NCI-H1092 (cell line): Measurements from ENCODE around the gene CLIP2.
"Not testable (repeated sequence)": the region's sequence is repeated elsewhere in the genome, so short reads cannot be mapped to it uniquely, and the experiment has no call there.

Source experiments
- DNase-seq: peaks from one replicate; lab custom pipeline; 2025; lab: John Stamatoyannopoulos, UW

Gene CLIP2

GRCh38 chr7:74430961-74431466, 141.8 kb downstream of the CLIP2 start:
- no peak for DNase-seq

- DNase-seq = not testable (repeated sequence)
Observed at GRCh38 chr7:74437291-74437571, 148.0 kb downstream of the CLIP2 start.

GRCh38 chr7:74438327-74438726, 149.1 kb downstream of the CLIP2 start:
- DNase-seq = no peak

DNA sequence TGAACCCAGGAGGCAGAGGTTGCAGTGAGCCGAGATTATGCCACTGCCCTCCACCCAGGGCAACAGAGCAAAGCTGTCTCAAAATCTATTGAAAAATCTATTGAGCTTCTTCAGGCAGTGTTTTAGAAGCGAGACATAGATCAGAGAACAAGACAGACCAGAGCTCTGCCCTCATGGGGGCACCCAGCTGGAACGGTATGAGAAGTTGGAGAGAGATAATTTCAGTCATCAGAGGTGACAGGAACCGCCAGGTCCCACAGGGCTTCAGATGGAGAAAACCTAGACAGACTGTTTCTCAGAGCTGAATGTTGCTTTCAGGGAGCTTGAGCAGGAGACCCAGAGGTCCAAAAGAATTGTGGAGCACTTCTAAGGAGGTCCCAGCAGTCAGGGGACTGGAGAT, 150.3 kb downstream of the CLIP2 start:
- DNase-seq = no peak

DNA sequence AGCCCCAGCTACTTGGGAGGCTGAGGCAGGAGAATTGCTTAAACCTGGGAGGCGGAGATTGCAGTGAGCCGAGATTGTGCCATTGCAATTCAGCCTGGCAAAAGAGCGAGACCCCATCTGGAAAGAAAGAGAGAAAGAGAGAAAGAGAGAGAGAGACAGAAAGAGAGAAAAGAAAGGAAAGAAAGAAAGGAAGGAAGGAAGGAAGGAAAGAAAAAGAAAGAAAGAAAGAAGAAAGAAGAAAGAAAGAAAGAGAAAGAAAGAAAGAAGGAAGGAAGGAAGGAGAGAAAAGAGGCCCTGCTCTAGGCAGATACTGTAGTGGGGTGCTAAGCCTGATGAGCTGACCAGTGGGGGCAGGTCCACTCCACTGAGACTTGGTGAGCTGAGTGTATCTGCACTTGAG, 150.9 kb downstream of the CLIP2 start:
- not testable (repeated sequence) for DNase-seq

GRCh38 chr7:74441801-74442200, 152.6 kb downstream of the CLIP2 start:
- no peak for DNase-seq

DNA sequence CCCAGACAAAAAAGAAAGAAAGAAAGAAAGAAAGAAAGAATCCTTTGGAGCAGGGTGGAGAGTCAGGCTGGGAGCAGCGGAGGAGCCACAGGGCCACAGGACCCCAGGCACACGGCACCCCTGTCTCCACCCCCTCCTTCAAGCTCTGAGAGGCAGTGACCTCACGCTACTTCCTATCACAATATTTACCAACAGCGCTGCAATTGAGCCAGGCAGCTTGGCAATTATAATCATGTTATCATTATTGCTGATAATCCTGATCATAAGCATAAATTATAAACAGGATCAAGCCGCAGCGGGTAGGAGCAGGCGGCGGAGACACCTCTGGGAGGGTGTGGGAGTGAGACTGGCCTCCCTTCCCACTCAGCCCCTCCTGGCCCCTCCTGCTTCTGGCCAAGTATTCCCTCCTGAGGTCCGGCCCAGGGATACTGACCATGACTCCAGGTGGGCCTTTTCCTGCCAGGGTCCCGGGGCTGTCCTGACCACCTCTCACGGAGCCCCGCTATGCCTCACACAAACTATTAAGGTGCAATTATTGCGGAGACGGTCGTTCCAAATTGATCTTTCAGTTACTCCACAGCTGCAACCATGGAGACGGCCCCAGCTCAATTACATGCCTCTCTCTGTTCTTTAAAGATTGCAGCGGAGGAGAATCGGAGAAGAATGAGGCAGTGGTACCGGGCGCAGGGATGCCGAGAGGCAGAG, 154.5 kb downstream of the CLIP2 start:
- no peak for DNase-seq

GRCh38 chr7:74449144-74449543, 159.9 kb downstream of the CLIP2 start:
- no peak for DNase-seq

GRCh38 chr7:74449809-74450397, 160.7 kb downstream of the CLIP2 start:
- DNase-seq = peak; percentile 65

GRCh38 chr7:74452748-74453321, 163.6 kb downstream of the CLIP2 start:
- DNase-seq = no peak

GRCh38 chr7:74453322-74454011, 164.3 kb downstream of the CLIP2 start, which contains the start of gene GTF2IRD1:
Gene GTF2IRD1 (plus strand): TSS chr7:74453906. CDS start chr7:74508081, 54,175 bp downstream.
- peak; percentile 58 for DNase-seq

GRCh38 chr7:74454021-74454924, 165.1 kb downstream of the CLIP2 start:
- no peak for DNase-seq

- DNase-seq = no peak
Observed at GRCh38 chr7:74454925-74455288, 165.7 kb downstream of the CLIP2 start.

- no peak for DNase-seq
Observed at GRCh38 chr7:74455291-74455804, 166.1 kb downstream of the CLIP2 start.
